Thoracic aorta (tissue), 2 donors: ENCODE measurements around the gene DTHD1. TPM values are rescaled to one million over a fixed set of nuclear protein-coding genes. Genes with fewer than 3 reads are reported as not detected.

Source experiments
- ATAC-seq: fragments of 150-250 bp; one replicate; pipeline ENCODE4 v1.8.0; 2017; ENCODE audit warnings: low read depth; ENCODE audit not compliant: insufficient number of reproducible peaks, low FRiP score
- DNase-seq: peaks from one replicate; pipeline ENCODE4 v3.0.0-alpha.2; 2020; ENCODE audit warnings: low spot score
- H3K27ac ChIP-seq, 2 donors: fragments of 200-600 bp; sonication (generic); 1 replicate in 1 of 2; 2 replicates in 1 of 2; pipeline ENCODE4 v1.5.1; 2016; ENCODE audit warnings: mild to moderate bottlenecking in 2 of 2, moderate library complexity in 2 of 2
- H3K27me3 ChIP-seq: fragments of 200-600 bp; sonication (generic); replicated peaks from 2 replicates; pipeline ENCODE4 v1.6.0; 2016; ENCODE audit warnings: mild to moderate bottlenecking; ENCODE audit not compliant: insufficient read depth
- H3K36me3 ChIP-seq: fragments of 200-600 bp; sonication (generic); one replicate; pipeline ENCODE4 v1.5.1; 2016
- H3K4me1 ChIP-seq, 2 donors: fragments of 200-600 bp; sonication (generic); 1 replicate in 1 of 2; 2 replicates in 1 of 2; pipeline versions ENCODE4 v1.5.1 to v1.6.0; 2016; ENCODE audit warnings: low read depth in 2 of 2, mild to moderate bottlenecking in 1 of 2; ENCODE audit not compliant: control insufficient read depth in 1 of 2
- H3K4me3 ChIP-seq: fragments of 200-600 bp; sonication (generic); 2 replicates; pipeline ENCODE4 v1.5.1; 2016; ENCODE audit warnings: mild to moderate bottlenecking
- H3K9me3 ChIP-seq: fragments of 200-600 bp; sonication (generic); 2 replicates; pipeline ENCODE4 v1.5.1; 2016
- total RNA-seq, 2 donors: library from RNA; depleted of rRNA; stranded (reverse); fragments of >200 nt; gene quantifications; one replicate each; pipeline versions ENCODE4 v1.1.0 to v1.2.3, GENCODE V29; 2016
- TF ChIP-seq, protein P1 (sequence below): fragments of 200-600 bp; sonication (generic); IDR thresholded peaks from one replicate; pipeline ENCODE4 v1.5.1; 2019; ENCODE audit warnings: antibody characterized with exemption

Gene DTHD1
- total RNA-seq, 2 donors from 2014 or later, result 0.54 to 1.1 TPM

DNA sequence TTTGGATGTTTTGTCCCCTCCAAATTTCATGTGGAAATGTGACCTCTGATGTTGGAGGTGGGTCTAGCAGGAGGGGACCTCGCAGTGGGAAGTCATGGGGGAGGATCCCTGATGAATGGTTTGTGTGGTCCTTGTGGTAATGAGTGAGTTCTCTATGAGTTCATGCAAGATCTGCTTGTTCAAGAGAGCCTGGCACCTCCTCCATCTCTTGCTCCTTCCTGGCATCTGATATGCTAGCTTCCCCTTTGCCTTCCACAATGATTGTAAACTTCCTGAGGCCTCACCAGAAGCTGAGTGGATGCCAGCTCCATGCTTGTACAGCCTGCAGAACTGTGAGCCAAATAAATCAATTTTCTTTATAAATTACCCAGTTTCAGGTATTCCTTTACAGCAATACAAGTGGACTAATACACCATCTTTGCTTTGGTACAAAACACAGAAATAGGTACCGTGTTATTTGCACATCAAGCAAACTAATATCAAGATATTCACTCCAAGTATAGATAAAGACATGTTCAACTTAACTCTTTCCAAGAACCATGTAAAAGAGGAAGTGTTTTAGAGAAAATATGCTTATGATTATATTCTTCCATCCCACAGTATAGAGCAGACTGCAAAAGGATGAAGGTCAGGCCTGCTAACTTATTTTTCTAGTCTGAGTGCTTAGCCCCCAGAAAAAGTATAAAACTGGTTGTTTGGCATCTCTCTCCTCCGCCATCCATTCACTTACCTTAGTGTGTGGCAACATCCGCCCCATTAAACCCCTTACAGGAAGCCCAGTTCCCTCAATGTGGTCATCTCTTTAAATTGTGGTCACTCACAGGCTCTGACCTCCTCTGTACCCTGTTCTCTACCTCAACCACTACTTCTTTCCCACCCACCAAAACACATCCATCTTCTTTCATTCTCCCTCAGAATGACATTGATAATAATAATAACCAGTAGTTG, 43.8 kb upstream of the DTHD1 start:
- Histone ChIP-seq H3K9me3 (no peaks in the 10 kb centered on the region), H3K4me3 (no peak overlapping the region), H3K27ac (no peak overlapping the region), H3K4me1 (no peaks in the 10 kb centered on the region), H3K27me3 (no peaks in the 10 kb centered on the region), H3K36me3 (no peaks in the 10 kb centered on the region)
- no peak for DNase-seq
- TF ChIP-seq, protein P1, sequence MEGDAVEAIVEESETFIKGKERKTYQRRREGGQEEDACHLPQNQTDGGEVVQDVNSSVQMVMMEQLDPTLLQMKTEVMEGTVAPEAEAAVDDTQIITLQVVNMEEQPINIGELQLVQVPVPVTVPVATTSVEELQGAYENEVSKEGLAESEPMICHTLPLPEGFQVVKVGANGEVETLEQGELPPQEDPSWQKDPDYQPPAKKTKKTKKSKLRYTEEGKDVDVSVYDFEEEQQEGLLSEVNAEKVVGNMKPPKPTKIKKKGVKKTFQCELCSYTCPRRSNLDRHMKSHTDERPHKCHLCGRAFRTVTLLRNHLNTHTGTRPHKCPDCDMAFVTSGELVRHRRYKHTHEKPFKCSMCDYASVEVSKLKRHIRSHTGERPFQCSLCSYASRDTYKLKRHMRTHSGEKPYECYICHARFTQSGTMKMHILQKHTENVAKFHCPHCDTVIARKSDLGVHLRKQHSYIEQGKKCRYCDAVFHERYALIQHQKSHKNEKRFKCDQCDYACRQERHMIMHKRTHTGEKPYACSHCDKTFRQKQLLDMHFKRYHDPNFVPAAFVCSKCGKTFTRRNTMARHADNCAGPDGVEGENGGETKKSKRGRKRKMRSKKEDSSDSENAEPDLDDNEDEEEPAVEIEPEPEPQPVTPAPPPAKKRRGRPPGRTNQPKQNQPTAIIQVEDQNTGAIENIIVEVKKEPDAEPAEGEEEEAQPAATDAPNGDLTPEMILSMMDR, result no peak
- no peak for ATAC-seq

- H3K4me3 ChIP-seq, result peak overlapping the region; percentile 69
- no peaks in the 10 kb centered on the region for H3K27me3 ChIP-seq
- H3K4me1 ChIP-seq, result no peaks in the 10 kb centered on the region
- H3K27ac ChIP-seq, result no peak overlapping the region
- TF ChIP-seq, protein P1, result no peak
- H3K9me3 ChIP-seq, result no peaks in the 10 kb centered on the region
- DNase-seq, result no peak
- ATAC-seq, result no peak
- no peaks in the 10 kb centered on the region for H3K36me3 ChIP-seq
These were observed 39.6 kb upstream of the DTHD1 start for GRCh38 chr4:36241771-36242170.

DNA sequence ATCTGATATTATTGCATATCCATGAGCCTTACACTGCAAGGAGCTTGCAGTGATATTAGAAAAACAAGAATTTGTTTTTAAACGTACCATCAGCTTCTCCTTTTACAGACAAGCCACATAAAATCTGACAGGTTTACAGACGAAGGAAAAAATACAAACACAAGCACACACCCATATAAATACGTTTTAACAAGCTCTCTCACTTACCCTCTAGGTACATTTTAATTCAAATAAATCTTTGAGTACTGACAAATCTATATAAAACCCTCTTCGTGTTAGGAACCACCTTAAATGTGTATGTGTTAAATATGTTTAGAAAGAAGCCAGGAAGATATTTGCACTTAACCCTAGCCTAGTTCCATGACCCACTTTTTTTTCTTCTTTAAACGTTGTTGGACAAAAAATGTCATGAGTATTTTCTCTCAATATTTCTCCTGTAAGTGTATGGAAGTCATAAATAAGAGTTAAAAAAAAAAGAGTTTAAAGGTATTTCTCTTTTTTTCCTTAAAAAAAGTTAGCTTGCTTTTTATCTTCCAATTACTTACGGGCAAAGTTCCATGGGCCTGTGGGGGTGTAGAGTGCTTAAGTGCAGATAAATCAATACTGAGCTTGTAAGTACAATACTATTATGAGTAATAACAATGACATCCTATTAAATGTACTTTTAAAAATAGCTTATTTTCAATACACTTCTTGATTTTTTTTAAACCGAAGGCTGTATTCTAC, 38.6 kb upstream of the DTHD1 start:
- TF ChIP-seq, protein P1, result no peak
- DNase-seq, result no peak
- no peak overlapping the region for H3K27ac ChIP-seq
- no peaks in the 10 kb centered on the region for H3K9me3 ChIP-seq
- H3K4me1 ChIP-seq, result no peaks in the 10 kb centered on the region
- ATAC-seq, result no peak
- no peaks in the 10 kb centered on the region for H3K27me3 ChIP-seq
- no peaks in the 10 kb centered on the region for H3K36me3 ChIP-seq
- H3K4me3 ChIP-seq, result peak overlapping the region; percentile 69

DNA sequence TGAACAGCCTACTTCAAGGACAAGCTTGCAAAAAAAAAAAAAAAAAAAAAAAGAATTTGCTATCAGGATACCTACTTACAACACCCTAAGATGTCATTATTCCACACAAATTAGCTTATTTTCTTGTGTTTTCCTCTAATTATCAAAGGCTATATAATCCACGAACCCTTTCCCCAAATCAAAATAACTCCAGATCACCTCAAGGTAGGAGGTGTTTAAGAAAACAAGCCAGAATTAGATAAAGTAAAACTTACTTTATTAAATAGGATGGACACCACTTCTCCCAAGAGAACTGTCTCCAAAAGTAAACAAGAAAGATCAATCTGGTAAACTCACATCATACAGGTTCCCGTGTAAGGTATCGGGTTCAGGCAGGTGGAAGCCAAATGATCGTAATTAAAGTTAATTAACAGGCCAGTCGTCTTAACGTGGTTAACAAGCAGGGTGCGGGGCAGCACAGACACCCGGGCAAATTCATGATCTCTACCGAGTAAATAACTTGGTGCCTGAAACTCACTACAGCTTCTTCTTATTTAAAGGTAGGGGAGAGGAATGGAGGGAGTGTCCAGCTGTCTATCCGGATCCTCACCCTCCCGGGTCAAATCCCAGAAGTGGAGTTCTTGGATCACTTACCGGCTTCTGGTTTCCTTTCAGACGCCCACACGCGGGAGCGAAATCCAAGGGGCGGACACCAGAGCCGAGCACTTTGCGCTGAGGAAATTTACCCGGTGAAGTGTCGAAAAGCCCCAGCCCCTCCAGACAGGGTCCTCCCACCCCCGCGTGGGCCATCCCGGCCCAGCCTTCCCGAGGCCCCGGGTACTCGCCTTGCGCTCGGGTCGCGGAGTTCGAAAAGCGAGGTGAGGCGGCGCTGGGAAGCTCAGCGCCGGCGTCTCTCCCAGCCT, 37.8 kb upstream of the DTHD1 start:
- DNase-seq, result no peak
- H3K9me3 ChIP-seq, result no peaks in the 10 kb centered on the region
- ATAC-seq, result no peak
- no peaks in the 10 kb centered on the region for H3K27me3 ChIP-seq
- no peaks in the 10 kb centered on the region for H3K4me1 ChIP-seq
- peak overlapping the region; percentile 69 for H3K4me3 ChIP-seq
- TF ChIP-seq, protein P1, result no peak
- no peaks in the 10 kb centered on the region for H3K36me3 ChIP-seq
- no peak overlapping the region for H3K27ac ChIP-seq
